ENCODE data around the gene MS4A15. TPM values are rescaled to one million over a fixed set of nuclear protein-coding genes. Genes with fewer than 3 reads are reported as not detected.

The MS4A15 gene
- total RNA-seq, 1 donor from 2014 or later: not detected

DNA sequence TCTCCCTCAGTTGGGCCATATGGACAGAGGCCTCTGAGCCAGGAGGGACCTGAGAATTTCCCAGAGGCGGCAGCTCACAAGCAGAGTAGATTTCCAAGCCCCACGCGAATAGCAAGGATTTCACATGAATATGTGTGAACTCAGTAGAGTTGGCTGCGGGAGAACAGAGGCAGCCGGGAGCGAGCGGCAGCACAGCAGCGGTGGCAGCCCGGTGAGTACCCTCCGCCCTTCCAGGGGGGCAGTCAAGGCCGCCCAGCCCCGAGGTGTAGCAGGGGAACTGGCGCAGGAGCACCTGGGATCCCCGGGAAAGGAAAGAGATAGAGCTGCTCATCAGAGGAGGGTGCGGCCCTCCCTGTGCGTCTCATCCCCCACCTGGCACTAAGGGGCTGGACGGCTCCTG lies 8.4 kb upstream of the MS4A15 start:
- Mint-ChIP-seq H3K27me3 (ENCODE audit: unreplicated experiment) (peaks cover 11% of the 10 kb centered on the region), H3K4me3 (ENCODE audit: unreplicated experiment) (no peak overlapping the region), H3K4me1 (ENCODE audit: unreplicated experiment) (peaks cover 29% of the 10 kb centered on the region), H3K9me3 (ENCODE audit: unreplicated experiment) (peaks cover 6% of the 10 kb centered on the region), H3K27ac (ENCODE audit: unreplicated experiment) (no peak overlapping the region), H3K36me3 (ENCODE audit: low read depth, unreplicated experiment) (peaks cover 5% of the 10 kb centered on the region)
- no peak for DNase-seq (ENCODE audit: low spot score)
- TF ChIP-seq, protein P1, sequence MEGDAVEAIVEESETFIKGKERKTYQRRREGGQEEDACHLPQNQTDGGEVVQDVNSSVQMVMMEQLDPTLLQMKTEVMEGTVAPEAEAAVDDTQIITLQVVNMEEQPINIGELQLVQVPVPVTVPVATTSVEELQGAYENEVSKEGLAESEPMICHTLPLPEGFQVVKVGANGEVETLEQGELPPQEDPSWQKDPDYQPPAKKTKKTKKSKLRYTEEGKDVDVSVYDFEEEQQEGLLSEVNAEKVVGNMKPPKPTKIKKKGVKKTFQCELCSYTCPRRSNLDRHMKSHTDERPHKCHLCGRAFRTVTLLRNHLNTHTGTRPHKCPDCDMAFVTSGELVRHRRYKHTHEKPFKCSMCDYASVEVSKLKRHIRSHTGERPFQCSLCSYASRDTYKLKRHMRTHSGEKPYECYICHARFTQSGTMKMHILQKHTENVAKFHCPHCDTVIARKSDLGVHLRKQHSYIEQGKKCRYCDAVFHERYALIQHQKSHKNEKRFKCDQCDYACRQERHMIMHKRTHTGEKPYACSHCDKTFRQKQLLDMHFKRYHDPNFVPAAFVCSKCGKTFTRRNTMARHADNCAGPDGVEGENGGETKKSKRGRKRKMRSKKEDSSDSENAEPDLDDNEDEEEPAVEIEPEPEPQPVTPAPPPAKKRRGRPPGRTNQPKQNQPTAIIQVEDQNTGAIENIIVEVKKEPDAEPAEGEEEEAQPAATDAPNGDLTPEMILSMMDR (IDR thresholded peaks at IDR 0.05; ENCODE audit: unreplicated experiment): no peak

DNA sequence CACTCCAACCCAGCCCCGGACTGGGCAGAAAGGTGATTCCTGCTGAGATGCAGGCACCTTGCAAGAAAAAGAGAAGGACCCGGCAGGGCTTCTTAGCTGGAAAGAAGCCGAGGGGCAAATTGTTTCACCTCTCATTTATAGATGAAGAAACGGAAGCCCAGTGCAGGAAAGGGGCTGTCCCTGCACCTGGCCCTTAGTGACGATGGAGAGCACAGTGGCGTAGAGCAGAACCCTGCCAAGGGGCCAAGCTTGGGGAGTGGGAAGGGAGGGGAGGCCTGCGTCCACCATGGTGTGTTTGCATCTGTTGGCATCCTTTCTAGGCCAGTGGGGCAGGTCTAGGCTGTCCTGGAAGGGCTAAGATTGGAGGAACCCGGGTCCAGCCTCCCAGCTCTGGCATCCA lies 7.8 kb upstream of the MS4A15 start:
- DNase-seq (ENCODE audit: low spot score): no peak
- peaks cover 23% of the 10 kb centered on the region for H3K4me1 Mint-ChIP-seq (ENCODE audit: unreplicated experiment)
- TF ChIP-seq, protein P1 (IDR thresholded peaks at IDR 0.05; ENCODE audit: unreplicated experiment): no peak
- peaks cover 4% of the 10 kb centered on the region for H3K9me3 Mint-ChIP-seq (ENCODE audit: unreplicated experiment)
- no peak overlapping the region for H3K4me3 Mint-ChIP-seq (ENCODE audit: unreplicated experiment)
- H3K27ac Mint-ChIP-seq (ENCODE audit: unreplicated experiment): no peak overlapping the region
- H3K36me3 Mint-ChIP-seq (ENCODE audit: low read depth, unreplicated experiment): peaks cover 3% of the 10 kb centered on the region
- H3K27me3 Mint-ChIP-seq (ENCODE audit: unreplicated experiment): peaks cover 7% of the 10 kb centered on the region

DNA sequence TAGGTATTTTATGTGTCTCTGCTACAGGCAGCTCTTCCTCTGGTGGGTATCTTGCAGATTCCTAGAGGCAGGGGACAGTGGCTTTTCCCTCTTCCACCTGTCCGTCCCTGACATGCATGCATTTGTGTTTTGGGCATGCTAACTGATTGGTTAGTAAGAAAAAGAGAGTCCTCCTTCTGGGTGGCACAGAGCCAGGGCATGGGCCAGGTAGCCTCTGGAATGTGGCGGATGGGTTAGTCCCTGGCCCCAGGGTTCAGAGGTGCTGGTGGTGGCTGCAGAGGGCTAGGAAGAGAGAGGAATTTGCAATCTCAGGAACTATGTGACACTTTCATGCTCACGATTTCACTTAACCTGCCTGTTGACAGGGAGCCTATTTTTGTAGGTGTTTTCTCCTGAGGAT lies 5.8 kb upstream of the MS4A15 start:
- peaks cover 5% of the 10 kb centered on the region for H3K27me3 Mint-ChIP-seq (ENCODE audit: unreplicated experiment)
- TF ChIP-seq, protein P1 (IDR thresholded peaks at IDR 0.05; ENCODE audit: unreplicated experiment): no peak
- no peak for DNase-seq (ENCODE audit: low spot score)
- no peak overlapping the region for H3K4me3 Mint-ChIP-seq (ENCODE audit: unreplicated experiment)
- H3K36me3 Mint-ChIP-seq (ENCODE audit: low read depth, unreplicated experiment): no peaks in the 10 kb centered on the region
- H3K4me1 Mint-ChIP-seq (ENCODE audit: unreplicated experiment): peaks cover 9% of the 10 kb centered on the region
- H3K9me3 Mint-ChIP-seq (ENCODE audit: unreplicated experiment): no peaks in the 10 kb centered on the region
- H3K27ac Mint-ChIP-seq (ENCODE audit: unreplicated experiment): no peak overlapping the region

DNA sequence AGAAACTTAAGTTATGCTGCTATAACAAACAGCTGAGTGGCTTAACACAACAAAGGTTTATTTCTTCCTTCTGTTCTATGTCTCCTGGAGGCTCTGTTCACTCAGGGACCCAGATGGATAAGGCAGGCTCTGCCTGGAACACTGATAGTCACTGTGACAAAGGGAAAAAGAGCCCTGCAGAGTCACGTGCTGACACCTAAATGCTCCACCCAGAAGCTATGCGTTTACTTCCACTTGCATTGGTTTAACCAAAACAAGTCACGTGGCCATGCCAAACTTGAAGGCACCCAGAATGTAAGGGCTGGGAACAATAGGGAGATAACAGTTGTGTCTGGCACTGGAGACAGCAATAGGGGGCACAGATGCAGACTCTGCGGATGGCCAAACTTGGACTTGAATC lies 3.4 kb upstream of the MS4A15 start:
- Mint-ChIP-seq H3K9me3 (ENCODE audit: unreplicated experiment) (peaks cover 3% of the 10 kb centered on the region), H3K36me3 (ENCODE audit: low read depth, unreplicated experiment) (peaks cover 5% of the 10 kb centered on the region), H3K27ac (ENCODE audit: unreplicated experiment) (no peak overlapping the region), H3K27me3 (ENCODE audit: unreplicated experiment) (no peaks in the 10 kb centered on the region), H3K4me3 (ENCODE audit: unreplicated experiment) (no peak overlapping the region), H3K4me1 (ENCODE audit: unreplicated experiment) (no peaks in the 10 kb centered on the region)
- no peak for DNase-seq (ENCODE audit: low spot score)
- TF ChIP-seq, protein P1 (IDR thresholded peaks at IDR 0.05; ENCODE audit: unreplicated experiment): no peak

DNA sequence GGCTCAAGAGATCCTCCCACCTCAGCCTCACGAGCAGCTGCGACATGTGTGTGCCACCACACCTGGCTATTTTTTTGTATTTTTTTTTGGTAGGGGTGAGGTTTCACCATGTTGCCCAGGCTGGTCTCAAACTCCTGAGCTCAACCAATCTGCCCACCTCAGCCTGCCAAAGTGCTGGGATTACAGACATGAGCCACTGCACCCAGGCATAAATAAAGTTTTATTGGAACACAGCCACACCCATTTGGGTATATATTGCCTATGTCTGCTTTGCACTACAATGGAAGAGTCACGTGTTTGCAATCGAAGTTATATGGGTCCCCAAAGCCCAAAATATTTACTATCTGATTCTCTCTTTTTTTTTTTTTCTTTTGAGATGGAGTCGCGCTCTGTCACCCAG lies 1.8 kb upstream of the MS4A15 start:
- Mint-ChIP-seq H3K27ac (ENCODE audit: unreplicated experiment) (no peak overlapping the region), H3K4me1 (ENCODE audit: unreplicated experiment) (peaks cover 10% of the 10 kb centered on the region), H3K9me3 (ENCODE audit: unreplicated experiment) (peaks cover 3% of the 10 kb centered on the region), H3K27me3 (ENCODE audit: unreplicated experiment) (peaks cover 2% of the 10 kb centered on the region), H3K4me3 (ENCODE audit: unreplicated experiment) (no peak overlapping the region), H3K36me3 (ENCODE audit: low read depth, unreplicated experiment) (peaks cover 5% of the 10 kb centered on the region)
- no peak for DNase-seq (ENCODE audit: low spot score)
- TF ChIP-seq, protein P1 (IDR thresholded peaks at IDR 0.05; ENCODE audit: unreplicated experiment): no peak
